B cell (primary cell): Measurements from ENCODE around the gene LZIC. TPM values are rescaled to one million over a fixed set of nuclear protein-coding genes. Genes with fewer than 3 reads are reported as not detected.

Experiments used
- ATAC-seq: fragments of 200-7000 bp; cut with Tn5 transposase; one replicate; pipeline ENCODE4 v1.10.0; 2021; ENCODE audit warnings: low read depth, mild to moderate bottlenecking, moderate number of reproducible peaks, moderate library complexity
- CTCF ChIA-PET: fragments of 350-600 bp; sonication (Branson Sonifier 250); formaldehyde crosslinking; loops from one replicate; lab custom pipeline; 2021; ENCODE audit warnings: antibody characterized with exemption, inconsistent platforms; lab: Charles Lee
- POLR2A ChIA-PET: fragments of 350-600 bp; sonication (Branson Sonifier 250); formaldehyde crosslinking; loops from one replicate; lab custom pipeline; 2021; ENCODE audit warnings: antibody characterized with exemption; lab: Charles Lee
- DNase-seq: peaks from one replicate; pipeline ENCODE4 v3.0.0; 2013
- H2AFZ ChIP-seq: 2 replicates; pipeline ENCODE4 v1.6.1; 2012; ENCODE audit warnings: mild to moderate bottlenecking, low read depth, low read length; ENCODE audit not compliant: insufficient read depth, poor library complexity, severe bottlenecking
- H3K27ac ChIP-seq, 2 donors: 1 replicate in 1 of 2; 2 replicates in 1 of 2; pipeline ENCODE4 v1.5.1; 2012 to 2013; ENCODE audit warnings: low read length in 2 of 2, mild to moderate bottlenecking in 2 of 2, moderate library complexity in 1 of 2
- H3K27me3 ChIP-seq, 4 experiments: fragments of 200-600 bp in 1 of 4; sonication (generic) in 1 of 4; replicated peaks in 1 of 4; 1 replicate in 2 of 4; 2 replicates in 2 of 4; pipeline versions ENCODE4 v1.6.1 to v1.7.0; 2013 to 2016; ENCODE audit warnings: low read length in 3 of 4, mild to moderate bottlenecking in 2 of 4, mixed read lengths in 1 of 4, moderate library complexity in 1 of 4; ENCODE audit not compliant: insufficient read depth in 4 of 4, control insufficient read depth in 3 of 4; ENCODE audit errors: control extremely low read depth in 1 of 4
- H3K36me3 ChIP-seq, 2 experiments: replicated peaks in 1 of 2; 1 replicate in 1 of 2; 2 replicates in 1 of 2; pipeline versions ENCODE4 v1.6.1 to v1.7.1; 2013; ENCODE audit warnings: low read length in 1 of 2; ENCODE audit not compliant: insufficient read depth in 2 of 2, control insufficient read depth in 1 of 2; ENCODE audit errors: control extremely low read depth in 1 of 2, extremely low read depth in 1 of 2
- H3K4me1 ChIP-seq, 2 donors: fragments of 200-600 bp in 1 of 2; sonication (generic) in 1 of 2; 1 replicate in 1 of 2; 2 replicates in 1 of 2; pipeline versions ENCODE4 v1.5.1 to v1.6.1; 2013 to 2017; ENCODE audit warnings: low read length in 2 of 2; ENCODE audit not compliant: control insufficient read depth in 2 of 2, insufficient read depth in 2 of 2
- H3K4me2 ChIP-seq: replicated peaks from 2 replicates; pipeline ENCODE3; 2012; ENCODE audit warnings: mild to moderate bottlenecking, low read depth, low read length; ENCODE audit not compliant: poor library complexity, severe bottlenecking
- H3K4me3 ChIP-seq, 5 experiments: fragments of 200-600 bp in 1 of 5; sonication (generic) in 1 of 5; 1 replicate in 3 of 5; 2 replicates in 2 of 5; pipeline versions ENCODE4 v1.5.1 to v1.7.0; 2011 to 2016; ENCODE audit warnings: low read length in 4 of 5, mild to moderate bottlenecking in 4 of 5, low read depth in 2 of 5, control low read depth in 1 of 5, moderate library complexity in 1 of 5; ENCODE audit not compliant: insufficient read depth in 1 of 5; ENCODE audit errors: control extremely low read depth in 1 of 5, extremely low read depth in 1 of 5
- H3K79me2 ChIP-seq: fragments of 200-600 bp; sonication (generic); one replicate; pipeline ENCODE4 v1.6.0; 2016; ENCODE audit warnings: low read length; ENCODE audit not compliant: control insufficient read depth, insufficient read depth
- H3K9ac ChIP-seq: fragments of 200-600 bp; sonication (generic); 2 replicates; pipeline ENCODE4 v1.6.1; 2017; ENCODE audit warnings: mild to moderate bottlenecking, low read length, moderate library complexity
- H3K9me3 ChIP-seq, 3 donors: one replicate each; pipeline versions ENCODE4 v1.6.1 to v1.7.1; 2013; ENCODE audit warnings: low read length in 2 of 3; ENCODE audit not compliant: control insufficient read depth in 2 of 3, insufficient read depth in 1 of 3; ENCODE audit errors: control extremely low read depth in 1 of 3
- H4K20me1 ChIP-seq: 2 replicates; pipeline ENCODE4 v1.6.0; 2012; ENCODE audit warnings: mild to moderate bottlenecking, low read length; ENCODE audit not compliant: insufficient read depth, control insufficient read depth, poor library complexity, severe bottlenecking
- H3K27ac Mint-ChIP-seq: one replicate; pipeline ENCODE4 v1.8.0; 2021; ENCODE audit warnings: mixed read lengths
- H3K27me3 Mint-ChIP-seq: one replicate; pipeline ENCODE4 v1.8.0; 2021; ENCODE audit warnings: mixed read lengths
- H3K4me1 Mint-ChIP-seq: one replicate; pipeline ENCODE4 v1.8.0; 2021; ENCODE audit warnings: mixed read lengths
- H3K4me3 Mint-ChIP-seq: one replicate; pipeline ENCODE4 v1.8.0; 2021; ENCODE audit warnings: mixed read lengths
- H3K9me3 Mint-ChIP-seq: one replicate; pipeline ENCODE4 v1.8.0; 2022; ENCODE audit warnings: mixed read lengths; ENCODE audit not compliant: insufficient read depth
- CTCF ChIP-seq: fragments of 200-600 bp; IDR thresholded peaks from one replicate; pipeline ENCODE4 v1.8.0; 2022; ENCODE audit warnings: antibody characterized with exemption, mild to moderate bottlenecking
- EZH2 ChIP-seq: IDR thresholded peaks from 2 replicates; pipeline ENCODE4 v1.6.1; 2012; ENCODE audit warnings: borderline replicate concordance, low read depth, mild to moderate bottlenecking, moderate library complexity, low read length; ENCODE audit not compliant: insufficient read depth, poor library complexity, severe bottlenecking
- WGBS: methylation state at CpG from one replicate; pipeline ENCODE4 v1.1.5; 2013; ENCODE audit warnings: missing lambda C conversion rate; ENCODE audit not compliant: insufficient coverage; 5-methylcytosine and 5-hydroxymethylcytosine counted together
- intact Hi-C: fragments of 100-400 bp; cut with micrococcal nuclease; formaldehyde crosslinking; loops from one replicate; pipeline ENCODE4 v1.10.0; 2022
- polyA plus RNA-seq: library from polyadenylated mRNA; depleted of rRNA; stranded (reverse); fragments of >200 nt; gene quantifications from 2 replicates; pipeline ENCODE4 v1.2.3, GENCODE V29; 2012
- total RNA-seq, 2 donors: library from RNA; stranded (reverse); fragments of 120-200 nt in 1 of 2; gene quantifications; 1 replicate in 1 of 2; 2 replicates in 1 of 2; pipeline versions ENCODE4 v1.2.3 to v1.2.4, GENCODE V29; 2013 to 2022

Gene LZIC
- total and polyA plus RNA-seq, 2 donors (not counting 1 experiment from before 2014, with no cell fraction given) = 6.2 to 26.0 TPM

DNA sequence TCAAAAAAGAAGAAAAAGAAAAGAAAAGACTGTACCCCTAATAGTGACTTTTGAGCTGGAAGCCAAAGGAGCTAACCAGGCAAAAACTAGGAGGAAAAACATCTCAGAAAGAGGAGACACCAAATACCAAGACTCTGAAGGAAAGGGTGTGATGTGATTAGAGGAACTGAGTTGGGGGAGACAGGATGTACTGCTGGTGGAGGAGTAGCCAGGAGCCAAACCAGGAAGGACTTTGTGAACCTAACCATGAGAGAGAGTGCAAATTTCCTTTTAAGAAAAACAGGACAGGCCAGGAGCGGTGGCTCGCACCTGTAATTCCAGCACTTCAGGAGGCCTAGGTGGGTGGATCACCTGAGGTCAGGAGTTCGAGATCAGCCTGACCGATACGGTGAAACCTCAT is 49.7 kb upstream of the LZIC start:
- intact Hi-C loops = no loop called here
- Histone ChIP-seq H3K9ac (no peak overlapping the region), H3K27me3 (peaks cover 0 to 16% (median 5%) of the 10 kb centered on the region in 4 experiments), H3K4me2 (no peak overlapping the region), H3K4me3 (no peak overlapping the region), H3K27ac (no peak overlapping the region), H3K4me1 (peaks cover 4 to 11% of the 10 kb centered on the region in 2 donors), H3K9me3 (peaks cover 0 to under 1% (median 0%) of the 10 kb centered on the region in 3 donors), H4K20me1 (no peaks in the 10 kb centered on the region), H3K79me2 (no peaks in the 10 kb centered on the region), H3K36me3 (no peaks in the 10 kb centered on the region), H2AFZ (no peak overlapping the region)
- Mint-ChIP-seq H3K4me3 (no peak overlapping the region), H3K27ac (no peak overlapping the region), H3K9me3 (no peaks in the 10 kb centered on the region), H3K27me3 (peaks cover 15% of the 10 kb centered on the region), H3K4me1 (peaks cover 5% of the 10 kb centered on the region)
- TF ChIP-seq CTCF (no peak), EZH2 (no peak)
- DNase-seq (no peak), ATAC-seq (no peak)
- POLR2A ChIA-PET = no interaction called here
- CTCF ChIA-PET = interaction anchor here (1.2 kb wide), 1 partner anchor 49 kb away, joined by 3 read pairs; the partner anchor contains the start of genes LZIC and NMNAT1
- 92% methylated on average over 2 of the region's 5 CpGs for WGBS

DNA sequence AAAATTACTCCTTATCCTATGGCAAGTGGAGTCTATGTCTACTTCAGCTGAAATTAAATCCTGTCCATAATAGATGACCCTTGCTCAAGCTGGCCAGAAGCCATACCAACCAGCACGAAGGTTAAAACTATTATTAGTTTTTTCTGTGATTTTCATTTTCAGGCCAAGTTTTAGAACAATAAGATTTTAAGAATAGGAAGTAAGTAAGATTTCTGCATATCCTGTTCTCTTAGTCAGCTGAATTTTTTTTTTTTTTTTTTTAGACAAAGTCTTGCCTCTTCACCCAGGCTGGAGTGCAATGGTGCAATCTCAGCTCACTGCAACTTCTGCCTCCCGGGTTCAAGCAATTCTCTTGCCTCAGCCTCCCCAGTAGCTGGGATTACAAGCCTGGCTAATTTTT is 47.8 kb upstream of the LZIC start:
- H3K27ac ChIP-seq = no peak overlapping the region
- no CpG with 5 or more reads among the region's 2 CpGs for WGBS
- CTCF ChIA-PET = interaction anchor here (1.2 to 1.3 kb wide), 2 partner anchors 26 to 41 kb away, joined by 3 to 5 read pairs; no protein-coding TSS in a partner anchor
- no peak overlapping the region for H3K4me2 ChIP-seq
- H3K9ac ChIP-seq = no peak overlapping the region
- H4K20me1 ChIP-seq = no peaks in the 10 kb centered on the region
- ATAC-seq (no peak), DNase-seq (no peak)
- H3K9me3 ChIP-seq = no peaks in the 10 kb centered on the region
- H3K36me3 ChIP-seq = no peaks in the 10 kb centered on the region
- H3K79me2 ChIP-seq = no peaks in the 10 kb centered on the region
- no peak for TF ChIP-seq CTCF
- no peak for TF ChIP-seq EZH2
- H3K4me1 Mint-ChIP-seq = no peaks in the 10 kb centered on the region
- H3K9me3 Mint-ChIP-seq = no peaks in the 10 kb centered on the region
- H2AFZ ChIP-seq = no peak overlapping the region
- POLR2A ChIA-PET = no interaction called here
- H3K4me3 Mint-ChIP-seq = no peak overlapping the region
- intact Hi-C loops = no loop called here
- H3K27me3 Mint-ChIP-seq = peaks cover 8% of the 10 kb centered on the region
- no peak overlapping the region for H3K27ac Mint-ChIP-seq
- H3K4me3 ChIP-seq = no peak overlapping the region
- H3K27me3 ChIP-seq = no peaks in the 10 kb centered on the region
- no peaks in the 10 kb centered on the region for H3K4me1 ChIP-seq
